NK-92 (cell line): ENCODE results near the gene FAM110D.

Experiments
- DNase-seq: peaks from one replicate; lab custom pipeline; 2025; ENCODE audit not compliant: unreplicated experiment; lab: John Stamatoyannopoulos, UW

FAM110D gene

DNA sequence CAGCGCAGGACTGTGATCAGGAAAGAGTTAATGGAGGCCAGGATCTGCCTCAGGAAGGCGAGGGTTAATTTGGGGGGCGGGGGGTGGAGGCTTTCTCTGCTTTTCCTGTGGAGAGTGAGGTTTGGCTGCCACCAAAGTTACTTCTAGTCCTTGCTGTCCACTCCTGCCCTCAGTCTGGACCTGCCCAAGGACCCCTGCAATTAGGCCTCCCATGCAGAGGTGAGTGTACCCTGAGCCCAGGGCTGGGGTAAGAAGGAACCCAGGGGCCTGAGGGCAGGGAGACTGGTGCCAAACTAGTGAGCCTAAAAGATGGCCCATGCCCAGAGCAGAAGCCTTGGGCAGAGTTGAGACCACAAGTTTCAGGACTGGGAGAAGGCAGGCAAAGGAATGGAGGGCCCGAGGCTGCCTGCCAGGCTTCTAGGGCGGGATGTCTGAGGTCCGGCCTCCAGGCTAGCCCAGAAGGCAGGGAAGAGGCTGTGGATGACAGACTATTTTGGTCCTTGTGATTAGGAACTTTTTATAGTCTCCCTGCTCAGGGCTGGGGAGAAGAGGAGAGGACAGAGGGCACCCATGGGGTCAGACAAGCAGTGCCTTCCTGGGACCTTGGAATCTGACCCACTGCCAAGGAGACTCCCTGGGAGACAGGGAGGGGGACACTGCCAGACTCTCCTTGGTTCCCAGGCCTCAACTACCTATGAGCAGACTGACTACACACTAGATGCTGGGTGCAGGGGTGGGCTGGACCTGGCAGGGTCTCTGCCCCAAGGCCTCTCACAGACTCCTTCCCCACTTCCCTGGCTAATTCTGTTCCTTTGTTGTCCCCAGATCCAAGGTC is at the start of gene FAM110D:
TSS of gene FAM110D (plus strand) at position 172 of the 835 bp plus-strand sequence. CDS start 2,213 bp downstream, outside the sequence.
- DNase-seq: no peak

DNA sequence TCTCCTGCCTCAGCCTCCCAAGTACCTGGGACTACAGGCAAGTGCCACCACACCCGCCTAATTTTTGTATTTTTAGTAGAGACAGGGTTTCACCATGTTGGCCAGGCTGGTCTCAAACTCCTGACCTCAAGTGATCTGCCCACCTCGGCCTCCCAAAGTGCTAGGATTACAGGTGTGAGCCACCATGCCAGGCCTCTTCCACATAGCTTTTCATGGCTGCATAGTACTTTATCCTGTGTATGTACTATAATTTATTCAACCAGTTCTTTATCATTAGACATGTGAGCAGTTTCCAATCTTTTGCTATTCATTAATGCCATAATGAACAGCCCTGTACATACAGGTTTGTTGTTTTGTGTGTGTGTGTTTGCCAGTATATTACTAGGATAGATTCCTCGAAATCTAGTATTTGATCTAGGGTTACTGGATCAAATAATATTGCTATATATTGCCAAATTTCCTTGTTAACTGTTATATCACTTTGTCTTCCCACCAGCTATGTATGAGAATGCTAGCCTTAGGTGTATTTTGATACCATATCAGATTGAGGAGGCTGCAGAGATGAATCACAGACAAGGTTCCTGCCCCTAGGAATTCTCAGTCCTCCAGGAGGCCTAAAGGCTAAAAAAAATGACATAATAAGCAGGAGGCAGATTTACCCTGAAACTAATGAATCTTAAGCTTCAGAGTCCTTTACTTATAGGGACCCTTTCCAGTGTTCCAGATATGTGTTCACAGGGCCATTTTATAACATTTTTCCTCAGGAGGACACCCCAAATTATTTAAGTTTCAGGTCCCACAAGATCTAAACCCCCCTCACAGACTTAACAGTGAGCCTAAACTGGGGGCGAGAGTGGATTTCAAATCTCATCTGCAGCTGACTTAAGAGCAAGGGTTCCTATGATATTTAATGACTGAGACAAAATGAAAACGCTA is 49.4 kb upstream of the FAM110D start:
- no peak for DNase-seq

DNA sequence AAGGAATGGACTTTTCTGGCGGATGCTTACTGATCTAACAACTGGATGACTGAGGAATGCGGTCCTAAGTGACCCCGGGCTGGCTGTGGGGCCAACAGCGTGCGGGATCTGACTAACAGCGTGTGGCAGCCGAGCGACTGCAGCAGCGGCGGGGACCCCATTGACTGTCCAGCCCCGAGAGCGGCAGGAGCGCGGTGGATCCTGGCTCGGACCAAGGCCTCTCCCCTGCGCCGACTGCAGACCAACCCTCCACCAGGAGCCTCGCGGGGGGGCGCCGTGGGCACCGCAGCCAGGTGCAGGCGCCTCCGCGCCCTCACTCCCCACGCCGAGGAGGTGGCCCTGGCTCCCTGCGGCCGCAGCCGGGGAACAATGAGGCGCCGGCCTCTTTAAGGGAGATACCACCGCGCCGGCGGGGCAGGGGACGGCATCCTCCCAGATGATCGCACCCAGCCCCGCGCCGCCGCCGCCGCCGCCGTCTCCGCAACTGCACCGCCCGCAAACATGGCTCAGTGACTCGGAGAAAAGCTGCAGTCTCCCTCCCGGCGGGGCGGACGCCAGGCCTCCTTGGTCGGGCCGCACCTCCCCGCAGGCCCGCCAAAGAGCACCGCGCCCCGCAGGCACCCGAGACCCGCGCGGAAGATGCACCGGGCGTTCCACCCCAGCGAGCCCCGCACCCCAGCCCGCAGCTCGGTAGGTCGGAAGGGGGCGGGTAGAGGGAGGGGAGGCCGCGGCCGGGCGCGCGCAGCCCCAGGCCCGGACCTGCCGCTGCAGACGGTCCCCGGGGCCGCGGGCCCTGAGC is 47.9 kb upstream of the FAM110D start:
- no peak for DNase-seq

DNA sequence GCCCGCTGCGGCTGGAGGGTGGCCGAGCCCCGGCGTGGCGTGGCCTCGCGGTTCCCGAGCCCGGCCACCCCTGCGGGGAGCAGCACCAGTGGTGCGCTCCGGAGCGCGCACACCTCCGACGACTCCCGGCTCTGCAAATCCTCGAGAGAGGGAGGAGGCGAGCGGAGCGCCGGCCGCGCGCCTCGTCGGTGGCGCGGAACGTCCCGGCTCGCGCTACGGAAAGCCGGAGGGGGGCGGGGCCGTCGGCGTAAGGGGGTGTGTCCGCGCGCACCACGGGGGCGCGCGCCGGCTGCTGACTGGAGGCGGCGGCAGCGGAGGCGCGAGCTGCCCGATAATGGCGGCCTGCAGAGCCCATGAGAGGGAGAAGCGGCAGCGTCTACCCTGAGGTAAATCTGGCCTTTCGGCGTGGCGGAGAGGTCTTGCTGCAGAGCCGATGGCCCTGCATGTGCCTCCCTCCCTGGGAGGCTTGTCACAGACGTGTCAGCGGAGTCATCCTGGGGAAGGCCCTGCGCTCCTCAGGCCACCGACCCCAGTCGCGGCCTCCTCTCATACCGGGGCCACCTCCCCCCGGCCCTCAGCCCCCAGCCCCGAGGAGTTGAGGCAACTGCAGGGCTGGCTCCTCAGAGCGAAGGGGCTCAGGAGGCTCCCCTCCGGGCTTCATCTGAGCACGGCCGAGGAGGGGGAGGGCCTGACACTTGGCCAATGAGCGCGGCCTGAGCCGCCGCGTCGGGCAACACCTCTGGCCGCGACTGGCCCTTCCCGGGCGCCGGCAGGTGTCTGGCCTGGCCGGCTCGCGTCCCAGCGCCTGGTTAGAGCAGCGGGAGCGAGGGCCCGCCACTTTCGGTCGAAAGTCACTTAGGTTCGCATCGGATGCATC is 47.1 kb upstream of the FAM110D start, which contains the start of gene PDIK1L:
TSS of gene PDIK1L (plus strand) at position 295 of the 877 bp plus-strand sequence. CDS start 2,485 bp downstream, outside the sequence.
- peak; percentile 29 for DNase-seq

DNA sequence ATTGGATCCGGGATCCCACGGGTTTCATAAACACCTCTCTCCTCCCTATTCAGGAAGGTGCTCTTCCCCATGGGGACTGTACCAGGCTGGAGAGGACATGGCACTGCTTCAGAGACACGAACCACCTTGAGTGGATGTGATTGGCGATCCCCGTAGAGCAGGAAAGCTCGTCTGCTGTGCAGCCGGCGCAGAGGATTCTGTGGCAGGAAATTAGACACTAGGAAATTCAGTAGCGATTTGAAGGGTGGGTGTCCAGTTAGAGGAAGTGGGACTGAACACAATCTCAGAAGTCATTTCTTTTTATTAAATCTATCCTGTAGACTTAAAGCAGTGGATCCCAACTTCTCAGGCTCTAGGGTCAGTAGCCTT is 46.5 kb upstream of the FAM110D start:
- DNase-seq: no peak

DNA sequence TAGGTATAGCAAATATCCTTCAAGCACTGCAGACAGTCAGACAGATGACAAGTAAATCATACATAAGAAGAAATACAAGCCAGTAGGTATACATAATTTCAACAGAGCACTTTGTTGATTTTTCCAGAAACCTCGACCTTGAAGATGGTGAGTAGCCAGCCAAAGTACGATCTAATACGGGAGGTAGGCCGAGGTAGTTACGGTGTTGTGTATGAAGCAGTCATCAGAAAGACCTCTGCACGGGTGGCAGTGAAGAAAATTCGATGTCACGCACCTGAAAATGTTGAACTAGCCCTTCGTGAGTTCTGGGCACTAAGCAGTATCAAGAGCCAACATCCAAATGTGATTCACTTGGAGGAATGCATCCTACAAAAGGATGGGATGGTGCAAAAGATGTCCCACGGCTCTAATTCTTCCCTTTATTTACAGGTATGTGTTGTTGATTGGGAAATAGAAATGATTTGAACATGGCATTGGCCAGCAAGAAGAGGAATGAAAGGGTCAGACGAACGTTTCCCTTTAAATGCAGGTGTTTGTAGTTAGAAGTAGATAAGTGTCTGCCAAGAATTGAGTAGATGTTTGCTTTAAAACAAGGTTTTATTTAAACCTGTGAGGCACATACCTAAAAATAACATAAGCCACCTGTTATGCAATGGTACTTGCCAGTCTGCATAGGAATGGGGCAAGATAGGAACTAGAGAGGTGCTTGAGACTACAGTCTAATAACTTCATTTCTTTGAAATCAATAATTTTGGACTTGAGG is 44.5 kb upstream of the FAM110D start:
- DNase-seq: no peak

DNA sequence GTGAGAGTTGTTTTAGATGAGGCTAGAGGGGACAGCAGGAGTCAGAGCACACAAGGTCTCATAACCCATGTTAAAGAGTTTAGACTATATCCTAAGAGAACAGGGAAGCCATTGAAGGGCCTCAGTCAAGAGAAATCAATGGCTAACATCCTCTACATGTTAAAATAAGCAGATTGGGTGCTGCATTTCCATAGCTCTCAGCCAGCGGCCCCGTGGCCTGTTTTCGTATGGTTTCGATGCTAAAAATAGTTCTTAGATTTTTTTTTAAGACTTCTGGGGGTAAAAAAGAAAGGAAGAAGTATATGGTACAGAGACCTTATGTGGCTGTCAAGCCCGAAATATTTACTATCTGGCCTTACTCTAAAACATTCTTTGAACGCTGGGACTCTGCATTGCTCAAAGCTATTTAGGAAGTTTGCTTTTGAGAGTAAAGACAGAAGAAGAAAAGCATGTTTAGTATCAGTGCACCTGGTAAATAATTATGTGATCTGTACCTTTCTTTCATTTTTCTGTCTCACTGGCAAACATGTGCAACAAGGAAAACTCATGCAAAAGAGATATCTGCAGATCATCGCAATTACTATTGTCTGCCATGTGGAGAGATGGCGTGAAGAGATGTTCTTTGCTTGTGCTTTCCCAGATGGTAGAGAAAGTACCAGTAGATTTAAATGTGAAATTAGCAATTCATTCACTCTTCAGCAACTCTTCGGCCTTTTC is 38.8 kb upstream of the FAM110D start:
- no peak for DNase-seq

DNA sequence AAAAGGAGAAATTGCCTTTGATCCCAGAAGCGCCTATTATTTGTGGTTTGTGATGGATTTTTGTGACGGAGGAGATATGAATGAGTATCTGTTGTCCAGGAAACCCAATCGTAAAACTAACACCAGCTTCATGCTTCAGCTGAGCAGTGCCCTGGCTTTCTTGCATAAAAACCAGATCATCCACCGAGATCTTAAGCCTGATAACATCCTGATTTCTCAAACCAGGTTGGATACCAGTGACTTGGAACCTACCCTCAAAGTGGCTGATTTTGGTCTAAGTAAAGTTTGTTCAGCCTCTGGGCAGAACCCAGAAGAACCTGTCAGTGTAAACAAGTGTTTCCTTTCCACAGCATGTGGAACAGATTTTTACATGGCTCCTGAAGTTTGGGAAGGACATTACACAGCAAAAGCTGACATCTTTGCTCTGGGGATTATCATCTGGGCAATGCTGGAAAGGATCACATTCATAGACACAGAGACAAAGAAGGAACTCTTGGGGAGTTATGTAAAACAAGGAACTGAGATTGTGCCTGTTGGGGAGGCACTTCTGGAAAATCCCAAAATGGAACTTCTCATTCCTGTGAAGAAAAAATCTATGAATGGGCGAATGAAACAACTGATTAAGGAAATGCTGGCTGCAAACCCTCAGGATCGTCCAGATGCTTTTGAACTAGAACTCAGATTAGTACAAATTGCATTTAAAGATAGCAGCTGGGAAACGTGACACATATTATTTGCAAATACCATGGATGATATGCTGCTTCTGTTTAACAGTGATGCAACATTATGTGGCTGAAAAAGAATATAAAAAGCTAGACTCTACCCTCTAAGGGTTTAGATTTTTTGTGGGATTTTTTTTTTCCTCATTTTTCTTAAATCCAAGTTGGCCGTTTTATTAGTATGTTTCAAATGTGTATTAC is 36.8 kb upstream of the FAM110D start:
- DNase-seq: no peak

DNA sequence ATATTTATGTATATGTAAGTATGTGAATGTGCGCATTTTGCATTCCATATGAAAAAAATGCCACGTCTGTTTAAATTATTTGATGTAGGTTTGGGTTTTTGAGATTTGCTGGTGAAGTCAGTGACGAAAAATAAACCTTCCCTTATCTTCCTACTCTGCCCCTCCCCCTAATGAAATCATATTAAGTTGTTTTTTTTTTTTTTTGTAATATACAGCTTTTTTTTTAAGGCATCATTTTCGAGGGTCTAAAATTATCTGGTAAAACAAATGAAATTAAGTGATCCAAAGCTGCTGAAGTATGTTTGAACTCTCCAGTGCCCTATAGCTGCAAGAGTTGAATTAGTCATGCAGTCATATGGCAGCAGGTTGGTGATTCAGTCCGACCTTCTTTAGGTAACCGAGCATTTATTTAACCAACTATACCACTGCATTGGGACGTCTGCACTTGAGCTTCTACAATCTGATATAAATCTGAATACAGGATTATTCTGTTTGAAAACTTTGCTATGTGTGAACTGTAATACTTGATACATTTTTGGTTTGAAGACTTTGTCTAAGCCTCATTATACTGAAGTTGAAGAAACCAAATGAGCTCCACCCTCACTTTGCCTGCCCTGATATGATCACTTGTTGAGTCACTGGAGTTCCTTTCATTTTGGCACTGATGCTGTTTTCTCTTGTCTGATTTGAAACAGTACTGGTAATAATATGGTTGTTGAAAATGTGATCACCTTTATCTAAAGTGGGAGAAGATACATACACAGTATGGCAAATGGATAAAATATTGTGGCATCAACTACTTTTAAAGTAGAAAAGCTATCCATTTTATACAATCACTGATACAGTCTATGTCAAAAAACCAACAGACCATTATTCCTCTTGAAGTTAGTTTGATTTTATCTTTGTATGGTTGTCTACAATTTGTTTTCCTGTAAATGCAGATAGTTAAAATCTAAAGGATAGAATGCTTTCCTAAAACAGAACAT is 35.6 kb upstream of the FAM110D start:
- no peak for DNase-seq

DNA sequence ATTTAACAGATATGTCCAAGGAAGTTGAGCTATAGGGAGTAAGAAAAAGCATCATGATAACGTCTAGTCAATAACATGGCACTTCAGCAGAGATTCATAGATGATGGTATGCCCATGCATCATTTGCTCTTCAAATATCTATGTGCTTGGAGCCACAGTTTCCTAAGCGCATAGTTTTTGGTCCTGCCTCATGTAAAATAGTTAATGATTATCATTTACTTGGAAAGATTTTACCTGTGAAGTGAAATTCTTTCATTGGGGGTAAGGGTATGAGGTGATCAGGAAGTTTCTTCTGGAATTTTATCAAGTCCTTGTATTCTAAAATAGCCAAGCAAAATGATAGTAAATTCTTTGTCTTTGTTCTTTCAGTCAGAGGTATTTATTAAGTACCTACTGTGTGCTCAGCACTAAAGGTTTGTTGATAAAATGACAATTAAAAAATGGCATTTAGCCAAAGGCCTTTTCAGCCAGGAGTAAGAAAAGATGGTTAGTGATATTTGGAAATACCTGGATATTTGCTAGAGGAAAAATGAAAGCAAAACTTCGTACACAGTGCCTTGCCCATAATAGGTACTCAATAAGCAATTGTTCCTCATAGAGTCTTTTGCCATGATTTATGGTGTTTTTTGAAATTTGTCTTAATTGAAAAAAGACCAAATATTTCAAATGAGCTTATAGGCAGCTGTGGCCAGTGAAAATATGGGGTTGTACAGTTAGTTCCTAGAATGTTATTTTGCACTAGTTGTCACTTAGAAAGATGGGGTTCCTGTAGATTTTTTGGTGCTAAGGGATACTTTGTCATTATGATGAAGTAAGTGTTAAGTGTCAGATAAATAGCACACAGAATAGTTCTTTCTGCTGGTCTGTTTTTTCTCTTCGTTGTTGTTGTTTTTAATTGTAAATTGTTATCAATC is 34.2 kb upstream of the FAM110D start:
- DNase-seq: no peak

DNA sequence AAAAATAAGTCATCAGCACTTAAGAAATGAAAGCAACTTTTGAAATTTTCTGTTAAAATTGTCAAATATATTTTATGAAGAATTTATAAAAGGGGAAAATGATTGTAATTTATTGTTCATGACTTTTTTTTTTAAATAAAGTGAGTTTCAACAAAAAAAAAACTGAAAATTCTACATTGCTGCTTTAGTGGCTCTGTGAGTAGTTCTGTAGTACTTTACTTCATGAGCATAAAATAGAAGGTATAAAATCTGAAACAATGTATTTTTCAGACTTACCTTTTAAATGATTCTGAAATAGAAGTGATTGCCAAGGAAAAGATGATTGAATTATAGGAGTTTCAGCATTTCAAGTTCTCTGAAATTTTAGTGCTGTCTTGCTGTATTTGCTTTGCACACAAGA is 33.5 kb upstream of the FAM110D start:
- no peak for DNase-seq

DNA sequence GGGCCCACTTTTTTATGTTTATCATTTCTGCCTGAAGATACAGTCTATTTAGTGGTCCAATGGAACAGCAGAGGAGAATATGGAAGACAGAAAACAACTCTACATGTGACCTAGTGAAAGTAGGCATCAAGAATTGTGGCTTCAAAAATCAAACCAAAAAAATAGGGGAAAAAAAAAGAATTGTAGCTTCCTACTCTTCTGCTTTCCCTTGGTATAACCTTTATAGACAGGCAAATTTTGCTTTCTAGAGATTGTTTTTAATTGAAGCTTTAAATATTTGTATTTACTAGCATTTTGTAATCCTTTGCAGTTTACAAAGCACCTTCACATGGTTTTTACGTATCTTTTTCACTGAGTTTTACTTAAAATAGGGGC is 32.9 kb upstream of the FAM110D start:
- no peak for DNase-seq

DNA sequence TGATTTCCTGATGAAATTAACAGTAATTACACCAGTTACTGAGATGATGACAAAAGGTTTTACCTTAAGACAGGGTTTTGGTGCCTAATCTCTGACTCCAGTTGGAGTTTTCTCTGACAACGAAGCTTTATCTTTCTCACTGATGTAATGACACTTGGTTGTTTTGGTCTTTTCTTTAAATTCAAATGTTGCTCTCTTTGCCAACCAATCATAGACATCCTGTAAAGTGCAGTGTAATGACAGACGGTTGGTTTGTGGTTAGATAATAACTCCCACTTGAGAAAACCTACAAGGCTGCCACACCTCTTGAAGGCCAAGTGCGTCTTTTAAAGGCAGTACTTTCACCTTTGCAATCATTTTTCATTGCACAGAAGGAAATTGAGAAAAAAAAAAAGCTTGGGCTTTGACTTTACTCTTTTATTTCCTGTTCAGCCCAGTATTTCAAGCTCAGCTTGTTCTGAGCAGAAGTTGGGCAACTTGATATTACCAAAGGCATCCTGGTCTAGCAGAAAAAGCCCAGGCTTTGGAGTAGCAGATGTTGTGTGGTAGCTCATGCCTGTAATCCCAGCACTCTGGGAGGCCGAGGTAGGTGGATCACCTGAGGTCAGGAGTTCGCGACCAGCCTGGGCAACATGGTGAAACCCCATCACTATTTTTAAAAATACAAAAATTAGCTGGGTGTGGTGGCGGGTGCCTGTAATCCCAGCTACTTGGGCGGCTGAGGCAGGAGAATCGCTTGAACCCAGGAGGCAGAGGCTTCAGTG is 32.4 kb upstream of the FAM110D start:
- DNase-seq: no peak

DNA sequence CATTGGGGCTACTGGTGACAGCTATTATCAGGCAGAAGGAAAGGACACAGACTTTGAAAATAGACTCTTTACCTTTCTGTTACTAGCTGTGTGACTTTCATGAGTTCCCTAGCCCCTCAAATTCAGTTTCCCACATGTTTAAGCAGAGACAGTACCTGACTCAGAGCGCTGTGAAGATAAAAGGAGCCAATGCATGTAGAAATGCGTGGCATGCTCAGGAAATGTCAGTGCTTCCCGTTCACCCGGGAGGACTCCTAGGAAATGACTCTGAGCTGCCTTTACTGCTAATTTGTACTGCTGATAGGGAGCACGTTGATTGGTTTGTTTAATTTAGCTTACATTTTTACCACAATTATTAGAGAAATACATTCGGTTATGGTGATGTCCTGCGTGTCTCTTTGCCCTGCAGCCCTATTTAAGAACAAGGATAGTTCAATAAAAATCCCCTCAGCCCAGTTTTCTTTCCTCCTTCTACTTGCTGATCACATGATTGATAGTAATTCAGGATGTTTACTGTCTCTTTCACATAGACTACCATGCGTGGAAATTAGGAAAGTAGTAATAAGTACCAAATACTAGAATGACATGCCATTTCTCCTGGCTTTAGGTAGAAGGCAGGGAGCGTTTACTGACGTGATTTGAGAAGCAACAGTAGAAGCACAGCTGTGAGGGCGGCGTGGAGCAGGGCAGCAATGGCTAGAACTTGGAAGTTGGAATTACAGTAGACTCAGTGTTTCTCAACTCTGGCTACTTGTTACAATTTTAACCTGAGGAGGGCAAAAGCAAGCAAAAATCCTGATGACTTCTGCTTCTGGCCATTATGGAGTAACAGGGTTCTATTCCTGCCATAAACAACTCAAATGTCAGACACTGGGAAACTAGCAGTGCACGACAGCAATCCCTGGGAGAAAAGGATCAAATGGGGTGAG is 31.4 kb upstream of the FAM110D start:
- no peak for DNase-seq
